GM23248 (cell line): ENCODE measurements around the gene GASK1B. TPM values are rescaled to one million over a fixed set of nuclear protein-coding genes. Genes with fewer than 3 reads are reported as not detected.

Experiments used
- DNase-seq: peaks from one replicate; pipeline ENCODE4 v3.0.0-alpha.2; 2015
- H2AFZ ChIP-seq: fragments of 200-600 bp; sonication (generic); 2 replicates; pipeline ENCODE4 v1.6.1; 2016; ENCODE audit warnings: antibody characterized with exemption
- H3F3A ChIP-seq: fragments of 200-600 bp; sonication (generic); 2 replicates; pipeline ENCODE4 v1.6.1; 2016; ENCODE audit warnings: mild to moderate bottlenecking, antibody characterized with exemption, mixed run types; ENCODE audit not compliant: insufficient read depth
- H3K27ac ChIP-seq: fragments of 200-600 bp; sonication (generic); 2 replicates; pipeline ENCODE4 v1.5.1; 2016; ENCODE audit warnings: mild to moderate bottlenecking
- H3K27me3 ChIP-seq: fragments of 200-600 bp; sonication (generic); replicated peaks from 2 replicates; pipeline ENCODE4 v1.6.1; 2016; ENCODE audit warnings: mild to moderate bottlenecking; ENCODE audit not compliant: insufficient read depth
- H3K36me3 ChIP-seq: fragments of 200-600 bp; sonication (generic); 2 replicates; pipeline ENCODE4 v1.6.1; 2016; ENCODE audit warnings: low read depth, mild to moderate bottlenecking
- H3K4me1 ChIP-seq: fragments of 200-600 bp; sonication (generic); 2 replicates; pipeline ENCODE4 v1.6.1; 2016; ENCODE audit warnings: mild to moderate bottlenecking; ENCODE audit not compliant: insufficient read depth
- H3K4me2 ChIP-seq: fragments of 200-600 bp; sonication (generic); one replicate; pipeline ENCODE4 v1.6.1; 2016; ENCODE audit warnings: mild to moderate bottlenecking; ENCODE audit not compliant: unreplicated experiment
- H3K4me3 ChIP-seq: fragments of 200-600 bp; sonication (generic); 2 replicates; pipeline ENCODE4 v1.5.1; 2016; ENCODE audit warnings: mild to moderate bottlenecking
- H3K79me2 ChIP-seq: fragments of 200-600 bp; sonication (generic); 2 replicates; pipeline ENCODE4 v1.6.1; 2016; ENCODE audit warnings: mild to moderate bottlenecking; ENCODE audit not compliant: insufficient read depth
- H3K9ac ChIP-seq: fragments of 200-600 bp; sonication (generic); 2 replicates; pipeline ENCODE4 v1.6.1; 2016; ENCODE audit warnings: mild to moderate bottlenecking
- H3K9me2 ChIP-seq: fragments of 200-600 bp; sonication (generic); 2 replicates; pipeline ENCODE4 v1.6.1; 2016; ENCODE audit warnings: mixed run types, mild to moderate bottlenecking, moderate library complexity; ENCODE audit not compliant: insufficient read depth
- H3K9me3 ChIP-seq: fragments of 200-600 bp; sonication (generic); one replicate; pipeline ENCODE4 v1.6.1; 2017; ENCODE audit warnings: low read depth
- H4K20me1 ChIP-seq: fragments of 200-600 bp; sonication (generic); 2 replicates; pipeline ENCODE4 v1.6.0; 2016; ENCODE audit not compliant: insufficient read depth
- EZH2 ChIP-seq: fragments of 200-600 bp; sonication (generic); IDR thresholded peaks from 2 replicates; pipeline ENCODE4 v1.6.1; 2018; ENCODE audit warnings: antibody characterized with exemption, mild to moderate bottlenecking; ENCODE audit not compliant: insufficient read depth, poor library complexity, severe bottlenecking
- EZH2phosphoT487 ChIP-seq: fragments of 200-600 bp; sonication (generic); IDR thresholded peaks from 2 replicates; pipeline ENCODE4 v1.6.1; 2018; ENCODE audit warnings: antibody characterized with exemption, moderate library complexity, mild to moderate bottlenecking, low read depth; ENCODE audit not compliant: insufficient read depth
- WGBS, 2 experiments: methylation state at CpG; one replicate each; pipeline ENCODE4 v1.1.6; 2015 to 2017; ENCODE audit warnings: low lambda C conversion rate in 2 of 2, low coverage in 1 of 2; ENCODE audit errors: missing lambda C conversion rate in 2 of 2; 5-methylcytosine and 5-hydroxymethylcytosine counted together
- in situ Hi-C: fragments of 300-500 bp; cut with MboI; formaldehyde crosslinking; loops from 2 replicates; pipeline ENCODE4 v1.15.0; 2020
- polyA plus RNA-seq: library from polyadenylated mRNA; unstranded; fragments of >200 nt; fragmentation: Nextera tagmentation; extraction: Ambion mirVana; gene quantifications from 2 replicates; pipeline ENCODE4 v1.2.1, GENCODE V29; 2016
- total RNA-seq: library from RNA; depleted of rRNA; stranded (reverse); fragments of >200 nt; shearing (Covaris generic); gene quantifications from 2 replicates; pipeline ENCODE4 v1.2.3, GENCODE V29; 2014

GASK1B gene
- total and polyA plus RNA-seq, 2 experiments from 2014 or later = 6.2 to 7.5 TPM

- peak overlapping the region; percentile 74 for H3K4me3 ChIP-seq
- no peaks in the 10 kb centered on the region for H3K36me3 ChIP-seq
- no peaks in the 10 kb centered on the region for H3K9me3 ChIP-seq
- H3K9ac ChIP-seq = peak overlapping the region; percentile 63; the same call in 1 of the 2 replicates
- H2AFZ ChIP-seq = peak overlapping the region; percentile 90
- H3F3A ChIP-seq = no peaks in the 10 kb centered on the region; the same call in 1 of the 2 replicates
- H3K79me2 ChIP-seq = peaks cover 6% of the 10 kb centered on the region; the same call in 1 of the 2 replicates
- TF ChIP-seq EZH2 = no peak
- TF ChIP-seq EZH2phosphoT487 = no peak
- WGBS, 2 experiments = 77 to 78% methylated on average over 41 of the region's 42 CpGs
- peaks cover 27% of the 10 kb centered on the region for H3K4me1 ChIP-seq
- in situ Hi-C loops = loop anchor here (25.0 kb wide), 1 partner anchor 959 kb away; the partner anchor contains the start of gene GRIA2
- no peak overlapping the region for H3K27ac ChIP-seq
- no peaks in the 10 kb centered on the region for H3K27me3 ChIP-seq
- peak overlapping the region; percentile 99 for H3K4me2 ChIP-seq
- H3K9me2 ChIP-seq = no peaks in the 10 kb centered on the region
- DNase-seq = peak; percentile 61
- H4K20me1 ChIP-seq = no peaks in the 10 kb centered on the region
These were observed 1.9 kb downstream of the GASK1B start for GRCh38 chr4:158170691-158171561.

- Histone ChIP-seq H3K4me2 (peak overlapping the region; percentile 87), H3K27ac (no peak overlapping the region), H3F3A (no peaks in the 10 kb centered on the region; the same call in 1 of the 2 replicates), H2AFZ (peak overlapping the region; percentile 52), H3K79me2 (peaks cover 6% of the 10 kb centered on the region; the same call in 1 of the 2 replicates), H3K4me1 (peaks cover 25% of the 10 kb centered on the region), H3K36me3 (no peaks in the 10 kb centered on the region), H3K4me3 (peak overlapping the region; percentile 68), H3K9ac (0 out of 2 replicates have a peak overlapping the region, but pooled peaks have one; percentile 15), H3K9me2 (no peaks in the 10 kb centered on the region), H3K9me3 (no peaks in the 10 kb centered on the region), H3K27me3 (no peaks in the 10 kb centered on the region), H4K20me1 (no peaks in the 10 kb centered on the region)
- 41 to 42% methylated on average over 18 of the region's 18 CpGs for WGBS, 2 experiments
- peak; percentile 60 for DNase-seq
- TF ChIP-seq EZH2phosphoT487 (no peak), EZH2 (no peak)
- in situ Hi-C loops = loop anchor here (10.0 to 25.0 kb wide), 2 partner anchors 175 to 958 kb away; partner anchors contain the start of gene GRIA2
These were observed 2.7 kb downstream of the GASK1B start for GRCh38 chr4:158169931-158170690.

GRCh38 chr4:158169506-158169905 lies 3.3 kb downstream of the GASK1B start:
- TF ChIP-seq EZH2phosphoT487 (no peak), EZH2 (no peak)
- H3K79me2 ChIP-seq = peaks cover 6% of the 10 kb centered on the region; the same call in 1 of the 2 replicates
- in situ Hi-C loops = loop anchor here (10.0 to 25.0 kb wide), 2 partner anchors 175 to 957 kb away; partner anchors contain the start of gene GRIA2
- peak; percentile 52 for DNase-seq
- no peaks in the 10 kb centered on the region for H3K36me3 ChIP-seq
- H4K20me1 ChIP-seq = no peaks in the 10 kb centered on the region
- H3K27me3 ChIP-seq = no peaks in the 10 kb centered on the region
- H3K9me3 ChIP-seq = no peaks in the 10 kb centered on the region
- no peaks in the 10 kb centered on the region; the same call in 1 of the 2 replicates for H3F3A ChIP-seq
- 0 out of 2 replicates have a peak overlapping the region, but pooled peaks have one; percentile 15 for H3K9ac ChIP-seq
- H3K4me3 ChIP-seq = peak overlapping the region; percentile 68
- no peaks in the 10 kb centered on the region for H3K9me2 ChIP-seq
- peak overlapping the region; percentile 52 for H2AFZ ChIP-seq
- WGBS, 2 experiments = 35 to 37% methylated on average over 3 of the region's 3 CpGs
- no peak overlapping the region for H3K27ac ChIP-seq
- peaks cover 25% of the 10 kb centered on the region for H3K4me1 ChIP-seq
- H3K4me2 ChIP-seq = peak overlapping the region; percentile 87

GRCh38 chr4:158168606-158169005 lies 4.2 kb downstream of the GASK1B start:
- H2AFZ ChIP-seq = no peak overlapping the region
- DNase-seq = no peak
- no peak for TF ChIP-seq EZH2phosphoT487
- TF ChIP-seq EZH2 = no peak
- WGBS, 2 experiments = 95 to 96% methylated on average over 5 of the region's 5 CpGs
- H3K79me2 ChIP-seq = peaks cover 6% of the 10 kb centered on the region; the same call in 1 of the 2 replicates
- no peak overlapping the region; the same call in 1 of the 2 replicates for H3K4me3 ChIP-seq
- H3K36me3 ChIP-seq = no peaks in the 10 kb centered on the region
- no peaks in the 10 kb centered on the region for H3K9me2 ChIP-seq
- H4K20me1 ChIP-seq = no peaks in the 10 kb centered on the region
- peaks cover 25% of the 10 kb centered on the region for H3K4me1 ChIP-seq
- H3K27ac ChIP-seq = no peak overlapping the region
- H3F3A ChIP-seq = no peaks in the 10 kb centered on the region; the same call in 1 of the 2 replicates
- in situ Hi-C loops = loop anchor here (10.0 to 25.0 kb wide), 2 partner anchors 174 to 956 kb away; partner anchors contain the start of gene GRIA2
- H3K9ac ChIP-seq = no peak overlapping the region
- H3K4me2 ChIP-seq = no peak overlapping the region
- no peaks in the 10 kb centered on the region for H3K9me3 ChIP-seq
- no peaks in the 10 kb centered on the region for H3K27me3 ChIP-seq
